Neural crest cell (in vitro differentiated cells): ENCODE results near the gene DSG1. TPM values are rescaled to one million over a fixed set of nuclear protein-coding genes. Genes with fewer than 3 reads are reported as not detected.

Experiments
- DNase-seq: peaks from one replicate; pipeline ENCODE4 v3.0.0; 2021; ENCODE audit warnings: low read depth, mixed read lengths, low spot score
- H3K27ac Mint-ChIP-seq: one replicate; pipeline ENCODE4 v1.8.0; 2021; ENCODE audit warnings: mild to moderate bottlenecking, mixed read lengths; ENCODE audit not compliant: unreplicated experiment
- H3K27me3 Mint-ChIP-seq: 2 replicates; pipeline ENCODE4 v1.8.0; 2021; ENCODE audit warnings: low read depth, mild to moderate bottlenecking, mixed read lengths
- H3K36me3 Mint-ChIP-seq: 2 replicates; pipeline ENCODE4 v1.8.0; 2021; ENCODE audit warnings: low read depth, mild to moderate bottlenecking, mixed read lengths
- H3K4me1 Mint-ChIP-seq: 2 replicates; pipeline ENCODE4 v1.8.0; 2021; ENCODE audit warnings: mixed read lengths
- H3K4me3 Mint-ChIP-seq: one replicate; pipeline ENCODE4 v1.8.0; 2021; ENCODE audit warnings: mild to moderate bottlenecking, mixed read lengths
- H3K9me3 Mint-ChIP-seq: 2 replicates; pipeline ENCODE4 v1.8.0; 2021; ENCODE audit warnings: mixed read lengths
- total RNA-seq: library from RNA; stranded (reverse); gene quantifications from 2 replicates; pipeline ENCODE4 v1.2.1, GENCODE V29; 2021
- TF ChIP-seq, protein P1 (sequence below): fragments of 200-600 bp; sonication (generic); conservative IDR thresholded peaks from 2 replicates; pipeline ENCODE4 v1.5.0; 2021; ENCODE audit warnings: antibody characterized with exemption, mild to moderate bottlenecking

The DSG1 gene
- total RNA-seq, 1 donor from 2014 or later: not detected

DNA sequence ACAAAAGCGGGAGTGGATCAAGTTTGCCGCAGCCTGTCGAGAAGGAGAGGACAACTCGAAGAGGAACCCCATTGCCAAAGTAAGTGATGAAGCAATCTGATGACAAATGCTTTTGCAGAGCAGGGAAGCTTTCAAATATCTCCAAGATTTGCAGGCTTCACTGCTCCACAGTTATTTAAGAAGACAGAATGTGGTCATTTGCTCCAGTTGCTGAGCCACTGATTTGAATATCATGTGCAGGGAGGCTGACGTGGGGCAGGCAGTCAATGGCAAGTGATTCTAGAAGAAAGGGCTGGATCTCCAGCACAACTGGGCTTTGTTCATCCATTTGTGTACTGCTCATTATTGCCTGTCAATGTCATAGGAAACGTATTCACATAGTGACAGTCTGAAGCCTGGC lies 68.8 kb downstream of the DSG1 start:
- Mint-ChIP-seq H3K9me3 (no peaks in the 10 kb centered on the region), H3K27me3 (no peaks in the 10 kb centered on the region)

DNA sequence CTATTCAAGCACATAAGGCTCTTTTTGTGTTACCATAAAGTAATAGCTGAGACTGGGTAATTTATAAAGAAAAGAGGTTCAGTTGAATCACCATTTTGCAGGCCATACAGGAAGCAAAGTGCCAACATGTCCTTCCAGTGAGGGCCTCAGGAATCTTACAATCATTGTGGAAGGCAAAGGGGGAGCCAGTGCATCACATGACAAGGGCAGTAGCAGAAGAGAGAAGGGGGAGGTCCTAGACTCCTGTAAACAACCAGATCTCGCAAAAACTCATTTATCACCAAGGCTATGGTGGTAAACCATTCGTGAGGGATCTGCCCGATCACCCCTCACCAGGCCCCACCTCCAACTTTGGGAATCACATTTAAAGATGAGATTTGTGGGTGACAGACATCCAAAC lies 75.3 kb downstream of the DSG1 start:
- peaks cover 7% of the 10 kb centered on the region for H3K4me1 Mint-ChIP-seq
- DNase-seq: no peak
- TF ChIP-seq, protein P1, sequence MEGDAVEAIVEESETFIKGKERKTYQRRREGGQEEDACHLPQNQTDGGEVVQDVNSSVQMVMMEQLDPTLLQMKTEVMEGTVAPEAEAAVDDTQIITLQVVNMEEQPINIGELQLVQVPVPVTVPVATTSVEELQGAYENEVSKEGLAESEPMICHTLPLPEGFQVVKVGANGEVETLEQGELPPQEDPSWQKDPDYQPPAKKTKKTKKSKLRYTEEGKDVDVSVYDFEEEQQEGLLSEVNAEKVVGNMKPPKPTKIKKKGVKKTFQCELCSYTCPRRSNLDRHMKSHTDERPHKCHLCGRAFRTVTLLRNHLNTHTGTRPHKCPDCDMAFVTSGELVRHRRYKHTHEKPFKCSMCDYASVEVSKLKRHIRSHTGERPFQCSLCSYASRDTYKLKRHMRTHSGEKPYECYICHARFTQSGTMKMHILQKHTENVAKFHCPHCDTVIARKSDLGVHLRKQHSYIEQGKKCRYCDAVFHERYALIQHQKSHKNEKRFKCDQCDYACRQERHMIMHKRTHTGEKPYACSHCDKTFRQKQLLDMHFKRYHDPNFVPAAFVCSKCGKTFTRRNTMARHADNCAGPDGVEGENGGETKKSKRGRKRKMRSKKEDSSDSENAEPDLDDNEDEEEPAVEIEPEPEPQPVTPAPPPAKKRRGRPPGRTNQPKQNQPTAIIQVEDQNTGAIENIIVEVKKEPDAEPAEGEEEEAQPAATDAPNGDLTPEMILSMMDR: no peak
- no peak overlapping the region for H3K27ac Mint-ChIP-seq
- no peaks in the 10 kb centered on the region for H3K9me3 Mint-ChIP-seq
- H3K27me3 Mint-ChIP-seq: no peaks in the 10 kb centered on the region
- no peaks in the 10 kb centered on the region for H3K36me3 Mint-ChIP-seq
- no peak overlapping the region for H3K4me3 Mint-ChIP-seq

More for the DNA sequence above, 68.8 kb downstream of the DSG1 start:
- Mint-ChIP-seq H3K36me3 (no peaks in the 10 kb centered on the region), H3K27ac (no peak overlapping the region), H3K4me1 (peaks cover 16% of the 10 kb centered on the region), H3K4me3 (no peak overlapping the region)
- no peak for DNase-seq
- TF ChIP-seq, protein P1: no peak

DNA sequence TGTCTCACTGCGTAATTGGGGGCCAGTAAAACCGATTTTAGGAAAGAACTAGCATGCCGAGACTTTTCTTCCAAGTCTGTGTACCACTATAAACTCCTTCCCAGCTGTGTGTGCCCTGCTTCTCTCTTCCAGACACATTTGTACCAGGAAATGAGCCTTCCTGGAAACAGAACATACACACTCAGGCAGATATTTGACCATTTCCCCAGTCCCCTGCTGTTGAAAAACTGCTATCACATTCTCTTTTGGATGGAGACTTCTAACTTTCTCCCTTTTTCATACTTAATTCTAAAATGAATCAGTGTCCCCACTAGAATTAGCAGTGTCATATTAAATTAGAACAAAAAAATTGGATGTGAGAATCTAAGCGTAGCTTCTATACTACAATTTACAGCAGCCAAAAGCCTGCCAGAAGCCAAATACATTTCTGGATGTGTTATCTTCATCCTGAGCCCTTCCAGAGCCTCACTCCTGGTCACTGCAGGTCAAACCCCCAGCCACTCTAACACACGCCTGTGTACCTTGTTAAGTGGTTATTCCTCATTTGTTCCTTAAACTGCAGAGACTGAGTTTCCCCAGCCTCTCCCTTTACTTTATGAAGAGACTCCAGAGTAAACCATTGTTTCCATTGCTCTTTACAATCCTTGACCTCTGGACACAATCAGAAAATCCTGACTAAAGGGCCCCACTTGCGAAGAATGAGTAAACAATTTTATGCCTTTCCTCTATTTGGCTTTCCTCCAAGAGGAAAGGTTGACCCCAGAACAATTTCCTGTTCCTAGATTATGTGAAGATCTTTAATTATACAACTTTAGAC lies 79.0 kb downstream of the DSG1 start:
- DNase-seq: no peak
- Mint-ChIP-seq H3K27me3 (no peaks in the 10 kb centered on the region), H3K9me3 (no peaks in the 10 kb centered on the region), H3K36me3 (no peaks in the 10 kb centered on the region), H3K27ac (no peak overlapping the region), H3K4me3 (no peak overlapping the region), H3K4me1 (peaks cover 7% of the 10 kb centered on the region)
- TF ChIP-seq, protein P1: peak; percentile 25

DNA sequence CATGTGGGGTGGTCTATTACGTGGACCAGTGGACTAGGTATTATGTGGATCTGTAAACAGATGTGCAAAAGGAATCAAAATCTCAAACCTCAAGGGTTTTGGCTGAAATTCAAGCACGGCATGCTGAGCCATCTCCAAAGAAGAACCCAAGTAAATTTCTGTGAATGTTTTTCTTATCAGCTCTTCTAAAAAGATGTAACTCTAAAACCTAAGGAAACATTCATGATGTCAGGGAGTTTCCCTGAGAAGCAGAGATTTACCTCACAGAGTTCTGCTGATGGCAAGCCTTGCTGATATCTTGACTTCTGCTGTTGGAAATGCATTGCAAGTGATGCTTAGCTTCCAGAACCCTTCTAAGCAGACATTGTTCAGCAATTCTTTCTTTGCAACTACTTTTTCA lies 80.2 kb downstream of the DSG1 start:
- Mint-ChIP-seq H3K9me3 (no peaks in the 10 kb centered on the region), H3K36me3 (no peaks in the 10 kb centered on the region)

DNA sequence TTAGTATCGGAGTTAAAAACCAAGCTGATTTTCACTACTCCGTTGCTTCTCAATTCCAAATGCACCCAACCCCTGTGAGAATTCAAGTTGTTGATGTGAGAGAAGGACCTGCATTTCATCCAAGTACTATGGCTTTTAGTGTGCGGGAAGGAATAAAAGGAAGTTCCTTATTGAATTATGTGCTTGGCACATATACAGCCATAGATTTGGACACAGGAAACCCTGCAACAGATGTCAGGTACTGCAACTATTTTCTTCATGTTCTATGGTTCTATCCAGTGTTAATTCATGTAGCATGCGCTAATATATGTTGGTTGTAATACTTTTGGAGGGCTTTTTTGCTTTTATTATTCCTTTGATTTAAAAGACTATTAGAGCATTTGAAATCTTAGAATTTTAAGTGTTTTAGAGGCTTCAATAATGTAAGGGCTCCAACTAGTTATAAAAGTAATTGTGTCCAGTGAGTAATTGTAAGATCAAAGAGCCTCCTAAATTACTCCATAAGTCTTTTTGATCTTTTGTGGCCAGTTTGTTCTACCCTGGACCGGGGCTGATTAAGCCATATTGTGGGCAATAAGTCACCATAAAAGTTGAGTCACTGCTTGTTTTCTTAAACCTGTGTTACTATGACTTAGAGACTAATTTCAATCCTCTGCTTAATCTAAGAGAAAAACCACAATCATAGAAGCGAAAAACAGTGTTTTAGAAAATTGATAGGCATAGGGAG lies 81.5 kb downstream of the DSG1 start:
- Mint-ChIP-seq H3K27ac (no peak overlapping the region), H3K4me1 (peaks cover 7% of the 10 kb centered on the region)
- TF ChIP-seq, protein P1: no peak

More for the DNA sequence above, 80.2 kb downstream of the DSG1 start:
- Mint-ChIP-seq H3K4me1 (peaks cover 7% of the 10 kb centered on the region), H3K4me3 (no peak overlapping the region), H3K27me3 (peaks cover 3% of the 10 kb centered on the region), H3K27ac (no peak overlapping the region)
- TF ChIP-seq, protein P1: no peak
- no peak for DNase-seq

More for the DNA sequence above, 81.5 kb downstream of the DSG1 start:
- DNase-seq: no peak
- peaks cover 3% of the 10 kb centered on the region for H3K27me3 Mint-ChIP-seq
- H3K36me3 Mint-ChIP-seq: no peaks in the 10 kb centered on the region
- H3K9me3 Mint-ChIP-seq: no peaks in the 10 kb centered on the region
- no peak overlapping the region for H3K4me3 Mint-ChIP-seq
